Right cardiac atrium (tissue), 5 donors: ENCODE results near the gene MACROD2. TPM values are rescaled to one million over a fixed set of nuclear protein-coding genes. Genes with fewer than 3 reads are reported as not detected.
"Not testable (repeated sequence)": the region's sequence is repeated elsewhere in the genome, so short reads cannot be mapped to it uniquely, and the experiment has no call there.

Experiments
- ATAC-seq, 2 donors: fragments of 200-7000 bp; cut with Tn5 transposase; one replicate each; pipeline versions ENCODE4 v1.8.0 to v1.9.1; 2020; ENCODE audit warnings: moderate library complexity in 2 of 2, mild to moderate bottlenecking in 1 of 2
- DNase-seq, 3 donors: peaks; one replicate each; pipeline ENCODE4 v3.0.0-alpha.2; 2020
- H3K27ac ChIP-seq: one replicate; pipeline ENCODE4 v1.5.1; 2013; ENCODE audit warnings: mild to moderate bottlenecking, low read length, control low read depth, moderate library complexity
- H3K27me3 ChIP-seq: one replicate; pipeline ENCODE4 v1.6.1; 2013; ENCODE audit not compliant: control insufficient read depth, insufficient read depth
- H3K4me1 ChIP-seq: one replicate; pipeline ENCODE4 v1.6.1; 2013; ENCODE audit warnings: low read length; ENCODE audit not compliant: control insufficient read depth, insufficient read depth
- H3K4me3 ChIP-seq: one replicate; pipeline ENCODE4 v1.5.1; 2013; ENCODE audit warnings: low read length, control low read depth
- H3K9me3 ChIP-seq: one replicate; pipeline ENCODE4 v1.6.1; 2013; ENCODE audit warnings: low read length; ENCODE audit not compliant: control insufficient read depth
- WGBS: extraction: QIAGEN DNeasy Blood & Tissue Kit; methylation state at CpG from one replicate; pipeline ENCODE4 v1.1.7; 2013; 5-methylcytosine and 5-hydroxymethylcytosine counted together
- intact Hi-C, 4 donors: fragments of 100-400 bp; cut with DNase I; formaldehyde crosslinking; loops; one replicate each; pipeline versions ENCODE4 v1.11.0 to v1.14.0; 2022 to 2023
- polyA plus RNA-seq: library from polyadenylated mRNA; stranded (reverse); fragments of 200-250 nt; gene quantifications from one replicate; pipeline ENCODE4 v1.2.3, GENCODE V29; 2013
- total RNA-seq, 4 donors: library from RNA; stranded (reverse); fragmentation: NEBNext Ultra II Directional; extraction: Animal tissue kit (Norgen Biotek cat#: 25700); gene quantifications; one replicate each; pipeline ENCODE4 v1.2.1, GENCODE V29; 2021
- donor health status: healthy with polysubstance abuse.
- donor health status: DM: no; HTN: yes; CAD: no.
- donor health status: DM: no; HTN: no; CAD: no.
- donor health status: DM: no; HTN: yes; CAD: no; lungs with severe emphysema.
- donor health status: DM: yes; HTN: yes; CAD: no.

The MACROD2 gene
- total and polyA plus RNA-seq, 5 donors: 0.61 to 4.4 (median 2.4) TPM

DNA sequence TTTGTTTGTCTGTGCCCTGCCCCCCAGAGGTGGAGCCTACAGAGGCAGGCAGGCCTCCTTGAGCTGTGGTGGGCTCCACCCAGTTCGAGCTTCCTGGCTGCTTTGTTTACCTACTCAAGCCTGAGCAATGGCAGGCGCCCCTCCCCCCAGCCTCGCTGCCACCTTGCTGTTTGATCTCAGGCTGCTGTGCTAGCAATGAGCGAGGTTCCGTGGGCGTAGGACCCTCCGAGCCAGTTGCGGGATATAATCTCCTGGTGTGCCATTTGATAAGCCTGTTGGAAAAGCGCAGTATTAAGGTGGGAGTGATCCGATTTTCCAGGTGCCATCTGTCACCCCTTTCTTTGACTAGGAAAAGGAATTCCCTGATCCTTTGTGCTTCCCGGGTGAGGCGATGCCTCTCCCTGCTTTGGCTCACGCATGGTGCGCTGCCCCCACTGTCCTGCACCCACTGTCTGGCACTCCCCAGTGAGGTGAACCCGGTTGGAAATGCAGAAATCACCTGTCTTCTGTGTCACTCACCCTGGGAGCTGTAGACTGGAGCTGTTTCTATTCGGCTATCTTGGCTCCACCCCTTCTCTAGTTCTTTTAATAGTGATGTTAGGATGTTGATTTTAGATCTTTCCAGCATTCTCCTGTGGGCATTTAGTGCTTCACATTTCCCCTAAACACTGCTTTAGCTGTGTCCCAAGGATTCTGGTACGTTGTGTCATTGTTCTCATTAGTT lies 471.9 kb downstream of the MACROD2 start:
- H3K27ac ChIP-seq, DNase-seq, ATAC-seq, H3K27me3 ChIP-seq, H3K4me3 ChIP-seq, H3K9me3 ChIP-seq, H3K4me1 ChIP-seq, intact Hi-C loops: not testable (repeated sequence)
- WGBS: 89% methylated on average over 17 of the region's 17 CpGs

DNA sequence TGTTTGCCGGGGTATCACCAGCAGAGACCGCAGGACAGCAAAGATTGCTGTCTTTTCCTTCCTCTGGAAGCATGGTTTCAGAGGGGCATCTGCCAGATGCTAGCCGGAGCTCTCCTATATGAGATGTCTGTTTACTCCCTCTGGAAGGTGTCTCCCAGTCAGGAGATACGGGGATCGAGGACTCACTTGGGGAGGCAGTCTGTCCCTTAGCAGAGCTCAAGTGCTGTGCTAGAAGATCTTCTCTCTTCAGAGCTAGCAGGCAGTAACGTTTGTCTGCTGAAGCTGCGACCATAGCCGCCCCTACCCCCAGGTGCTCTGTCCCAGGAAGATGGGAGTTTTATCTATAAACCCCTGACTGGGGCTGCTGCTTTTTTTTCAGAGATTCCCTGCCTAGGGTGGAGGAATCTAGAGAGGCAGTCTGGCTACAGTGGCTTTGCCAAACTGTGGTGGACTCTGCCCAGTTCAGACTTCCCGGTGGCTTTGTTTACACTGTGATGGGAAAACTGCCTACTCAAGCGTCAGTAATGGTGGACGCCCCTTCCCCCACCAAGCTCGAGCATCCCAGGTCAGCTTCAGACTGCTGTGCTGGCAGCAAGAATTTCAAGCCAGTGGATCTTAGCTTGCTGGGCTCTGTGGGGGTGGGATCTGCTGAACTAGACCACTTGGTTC lies 475.0 kb downstream of the MACROD2 start:
- H3K27me3 ChIP-seq: no peaks in the 10 kb centered on the region
- H3K27ac ChIP-seq: no peak overlapping the region
- DNase-seq (no peak), ATAC-seq (no peak)
- H3K9me3 ChIP-seq: no peaks in the 10 kb centered on the region
- H3K4me1 ChIP-seq: no peaks in the 10 kb centered on the region
- H3K4me3 ChIP-seq: no peak overlapping the region
- whole genome bisulfite sequencing: 66% methylated on average over 12 of the region's 12 CpGs
- intact Hi-C loops: no loop called here

DNA sequence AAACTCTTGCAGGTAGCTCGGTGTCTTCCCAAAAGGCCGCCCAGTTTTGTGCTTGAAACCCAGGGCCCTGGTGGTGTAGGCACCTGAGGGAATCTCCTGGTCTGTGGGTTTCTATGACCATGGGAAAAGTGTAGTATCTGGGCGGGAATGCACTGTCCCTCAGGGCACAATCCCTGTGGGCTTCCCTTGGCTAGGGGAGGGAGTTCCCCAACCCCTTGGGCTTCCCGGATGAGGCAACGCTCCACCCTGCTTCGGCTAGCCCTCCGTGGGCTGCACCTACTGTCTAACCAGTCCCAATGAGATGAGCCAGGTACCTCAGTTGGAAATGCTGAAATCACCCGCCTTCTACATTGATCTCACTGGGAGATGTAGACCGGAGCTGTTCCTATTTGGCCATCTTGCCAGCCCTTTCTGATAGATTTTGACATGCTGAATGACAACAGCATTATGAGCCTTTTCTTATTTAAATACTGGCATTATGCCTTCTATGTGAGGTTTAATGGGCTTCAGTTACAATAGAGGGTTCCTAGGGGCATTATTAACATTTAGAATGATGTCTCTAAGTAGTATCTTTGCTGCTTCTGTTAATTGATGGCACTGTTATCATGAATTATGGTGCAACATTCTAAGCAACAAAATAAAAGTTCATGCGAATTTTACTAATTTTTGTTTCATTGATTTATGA lies 475.8 kb downstream of the MACROD2 start:
- intact Hi-C loops: no loop called here
- no peak for ATAC-seq
- WGBS: 87% methylated on average over 10 of the region's 10 CpGs

DNA sequence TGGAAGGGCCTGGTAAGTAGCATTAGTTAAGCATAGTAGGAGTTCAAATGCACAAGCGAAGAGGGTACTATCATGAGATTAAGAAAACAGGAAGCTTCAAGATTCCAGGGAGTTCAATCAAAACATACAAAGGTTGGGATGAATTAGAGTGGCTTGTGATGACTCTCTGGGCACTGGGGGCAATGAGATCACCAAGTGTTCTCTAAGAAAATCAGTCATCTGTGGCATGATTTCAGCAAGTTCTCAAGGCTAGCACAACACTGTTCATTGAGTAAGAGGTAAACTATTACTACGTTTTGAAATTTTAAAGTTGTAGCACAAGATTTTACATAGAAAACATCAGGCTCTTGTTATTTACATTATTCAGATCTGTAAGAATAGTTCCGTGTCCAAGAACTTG lies 481.8 kb downstream of the MACROD2 start:
- 67% methylated on average over 3 of the region's 3 CpGs for WGBS
- no peak overlapping the region for H3K27ac ChIP-seq
- no peak for ATAC-seq
- no peaks in the 10 kb centered on the region for H3K9me3 ChIP-seq
- H3K4me3 ChIP-seq: no peak overlapping the region
- no peaks in the 10 kb centered on the region for H3K4me1 ChIP-seq
- H3K27me3 ChIP-seq: no peaks in the 10 kb centered on the region
- DNase-seq: no peak
- intact Hi-C loops: no loop called here

More for the DNA sequence above, 475.8 kb downstream of the MACROD2 start:
- Histone ChIP-seq H3K4me1 (no peaks in the 10 kb centered on the region), H3K9me3 (no peaks in the 10 kb centered on the region), H3K27me3 (no peaks in the 10 kb centered on the region), H3K4me3 (no peak overlapping the region), H3K27ac (no peak overlapping the region)
- DNase-seq: no peak

DNA sequence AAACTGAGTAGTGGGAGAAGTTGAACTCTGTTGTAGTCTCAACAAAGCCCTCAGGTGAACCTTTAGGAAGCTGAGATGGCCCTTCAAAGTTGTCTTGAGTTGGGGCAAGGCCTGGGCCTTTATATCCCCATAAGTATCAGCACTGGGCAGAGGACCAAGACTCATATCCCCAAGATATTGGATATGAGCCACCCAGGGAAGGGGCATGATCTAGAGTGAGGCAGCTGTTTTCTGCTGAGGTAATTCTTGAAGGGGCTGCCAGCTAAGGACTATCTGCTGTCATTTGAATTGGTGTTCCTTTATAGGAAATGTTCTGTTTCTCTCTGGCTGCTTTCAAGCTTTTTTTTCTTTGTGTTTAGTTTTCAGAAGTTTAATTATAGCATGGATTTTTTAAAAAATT lies 482.8 kb downstream of the MACROD2 start:
- H3K27ac ChIP-seq: no peak overlapping the region
- H3K4me3 ChIP-seq: no peak overlapping the region
- no peaks in the 10 kb centered on the region for H3K4me1 ChIP-seq
- H3K9me3 ChIP-seq: no peaks in the 10 kb centered on the region
- DNase-seq (no peak), ATAC-seq (no peak)
- intact Hi-C loops: no loop called here
- no peaks in the 10 kb centered on the region for H3K27me3 ChIP-seq

DNA sequence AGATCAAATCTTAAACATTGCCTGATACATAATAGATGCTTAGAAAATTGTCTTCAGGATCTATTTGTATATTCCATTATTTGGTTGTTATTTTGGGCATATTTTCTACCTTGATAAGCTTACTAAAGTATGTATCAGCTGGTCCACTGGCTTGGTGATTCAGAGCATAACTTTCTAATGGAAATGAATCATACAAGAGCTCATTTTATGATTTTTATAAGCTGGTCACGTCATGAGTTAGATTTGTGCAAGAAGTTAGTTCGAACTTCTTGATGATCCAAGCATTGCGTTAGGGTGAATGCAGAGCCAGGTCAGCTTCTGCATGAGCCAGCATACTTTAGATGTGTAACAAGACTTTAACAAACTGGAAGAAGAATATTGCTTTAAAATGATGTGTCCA lies 486.5 kb downstream of the MACROD2 start:
- no peaks in the 10 kb centered on the region for H3K9me3 ChIP-seq
- intact Hi-C loops: no loop called here
- H3K4me1 ChIP-seq: no peaks in the 10 kb centered on the region
- no peak overlapping the region for H3K27ac ChIP-seq
- 92% methylated on average over 3 of the region's 3 CpGs for WGBS
- H3K27me3 ChIP-seq: no peaks in the 10 kb centered on the region
- no peak for ATAC-seq
- H3K4me3 ChIP-seq: no peak overlapping the region
- no peak for DNase-seq

DNA sequence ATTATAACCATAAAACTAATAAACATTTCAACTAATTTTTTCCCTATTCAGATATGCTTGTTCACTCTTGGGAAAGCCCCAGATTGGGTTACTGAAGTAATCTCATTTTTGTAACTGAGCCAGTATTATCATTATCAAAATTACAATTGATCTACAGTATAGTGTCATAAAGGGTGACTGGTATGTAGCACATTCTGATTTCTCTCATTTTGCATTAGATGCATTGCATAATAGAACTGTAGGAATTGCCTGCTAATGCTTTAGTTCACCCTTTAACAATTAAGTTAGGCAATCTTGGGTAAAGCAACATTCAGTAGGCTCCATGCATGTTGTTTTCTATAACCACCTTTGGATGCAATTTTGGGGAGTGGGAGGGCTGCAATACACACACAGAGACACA lies 492.9 kb downstream of the MACROD2 start:
- intact Hi-C loops: no loop called here
- no peak for ATAC-seq
- Histone ChIP-seq H3K27ac (no peak overlapping the region), H3K4me1 (no peaks in the 10 kb centered on the region), H3K4me3 (no peak overlapping the region), H3K9me3 (no peaks in the 10 kb centered on the region), H3K27me3 (no peaks in the 10 kb centered on the region)
- DNase-seq: no peak

DNA sequence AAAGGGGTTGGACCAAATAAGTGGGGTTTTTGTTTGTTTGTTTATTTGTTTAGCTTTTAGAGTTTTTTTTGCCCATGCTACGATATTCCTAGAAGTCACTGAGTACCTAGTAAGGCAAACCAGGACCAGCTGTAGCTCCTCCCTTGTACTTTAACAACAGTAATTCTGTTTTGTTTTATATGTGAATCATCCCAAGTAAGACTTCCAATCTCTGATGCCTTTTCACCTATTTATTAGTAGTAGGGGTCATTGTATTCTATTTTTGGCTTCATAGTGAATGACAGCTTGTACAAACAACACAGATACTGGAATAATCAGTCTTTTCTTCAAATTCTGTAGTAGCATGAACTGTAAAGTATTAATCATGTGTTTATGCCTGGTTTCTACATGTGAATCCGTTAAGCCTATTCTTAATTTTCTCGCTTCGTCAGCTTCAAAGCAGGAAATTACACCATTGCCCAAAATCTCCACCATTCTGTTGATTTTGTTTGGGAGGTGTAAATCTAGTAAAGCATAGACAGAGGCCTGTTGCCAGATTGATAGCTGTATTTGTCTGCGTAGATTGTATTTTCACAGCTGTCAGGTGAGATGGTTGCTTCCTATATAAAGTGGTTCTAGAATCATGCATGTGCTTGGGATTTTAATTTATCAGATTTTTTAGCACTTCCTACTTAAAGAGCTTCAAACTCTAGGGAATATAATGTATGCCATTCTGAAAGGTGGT lies 493.6 kb downstream of the MACROD2 start:
- WGBS: 81% methylated on average over 5 of the region's 5 CpGs
- DNase-seq: no peak
- ATAC-seq: peak in 1 of 2 donors; percentile 62
- Histone ChIP-seq H3K9me3 (no peaks in the 10 kb centered on the region), H3K27ac (no peak overlapping the region), H3K4me1 (no peaks in the 10 kb centered on the region), H3K4me3 (no peak overlapping the region), H3K27me3 (no peaks in the 10 kb centered on the region)
- intact Hi-C loops: no loop called here

DNA sequence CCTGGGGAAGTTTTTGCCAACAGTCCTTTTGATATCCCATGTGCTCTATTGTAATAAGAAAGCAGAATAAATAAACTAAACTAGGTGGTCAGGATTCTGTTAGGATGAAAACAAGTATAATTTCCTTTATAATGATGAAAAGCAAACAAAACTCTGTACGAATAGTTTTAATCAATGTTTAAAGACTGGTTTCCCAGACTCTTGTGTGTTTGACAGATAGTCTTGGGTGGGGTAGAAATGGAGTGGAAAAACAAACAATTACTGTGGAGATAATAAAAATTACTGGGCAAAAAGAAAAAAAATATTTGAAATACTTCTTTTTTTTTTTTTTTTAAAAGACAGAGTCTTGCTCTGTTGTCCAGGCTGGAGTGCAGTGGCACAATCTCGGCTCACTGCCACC lies 494.2 kb downstream of the MACROD2 start:
- 41% methylated on average over 2 of the region's 2 CpGs for WGBS
- Histone ChIP-seq H3K27me3 (no peaks in the 10 kb centered on the region), H3K9me3 (no peaks in the 10 kb centered on the region), H3K27ac (no peak overlapping the region), H3K4me3 (no peak overlapping the region), H3K4me1 (no peaks in the 10 kb centered on the region)
- ATAC-seq (peak in 1 of 2 donors; percentile 64), DNase-seq (no peak)
- intact Hi-C loops: no loop called here

DNA sequence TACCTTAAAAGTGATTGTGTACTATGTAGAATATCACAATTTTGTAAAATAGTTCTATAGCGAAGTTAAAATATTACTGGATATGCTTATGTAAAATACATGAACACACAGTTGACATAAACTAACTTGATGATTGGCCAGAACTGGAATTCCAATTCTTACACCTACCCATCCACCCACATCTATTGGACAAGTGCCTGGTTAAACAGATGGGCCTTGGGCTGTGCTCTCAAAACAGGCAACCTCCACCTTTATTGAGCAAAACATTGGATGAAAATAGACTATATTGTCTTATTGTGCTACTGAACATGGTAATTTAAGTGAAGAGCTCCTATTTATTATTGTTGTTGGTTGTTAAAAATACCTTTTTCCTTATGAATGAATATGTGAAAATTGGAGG lies 496.1 kb downstream of the MACROD2 start:
- DNase-seq (no peak), ATAC-seq (no peak)
- 93% methylated on average over 1 of the region's 1 CpG for WGBS
- Histone ChIP-seq H3K27me3 (no peaks in the 10 kb centered on the region), H3K9me3 (no peaks in the 10 kb centered on the region), H3K27ac (no peak overlapping the region), H3K4me1 (no peaks in the 10 kb centered on the region), H3K4me3 (no peak overlapping the region)
- intact Hi-C loops: no loop called here

DNA sequence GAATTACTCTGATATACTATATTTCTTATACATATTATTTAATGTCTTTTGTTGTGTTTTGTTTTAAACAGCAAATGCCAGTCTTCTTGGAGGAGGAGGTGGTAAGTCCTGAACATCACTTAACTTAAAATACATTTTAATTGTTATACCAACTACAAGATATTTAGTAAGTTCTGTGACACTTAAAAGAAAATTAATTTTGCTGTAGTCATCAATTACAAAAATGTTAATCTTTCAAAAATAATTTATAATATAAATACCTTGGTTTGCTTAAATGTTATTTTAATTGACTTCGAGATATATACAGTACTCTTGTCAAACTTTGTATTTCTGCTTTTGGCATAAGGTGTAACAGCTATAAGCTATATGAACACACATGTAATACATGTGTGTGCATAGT lies 498.1 kb downstream of the MACROD2 start:
- DNase-seq (no peak), ATAC-seq (no peak)
- Histone ChIP-seq H3K4me3 (no peak overlapping the region), H3K27me3 (no peaks in the 10 kb centered on the region), H3K4me1 (no peaks in the 10 kb centered on the region), H3K9me3 (no peaks in the 10 kb centered on the region), H3K27ac (no peak overlapping the region)
- intact Hi-C loops: no loop called here
- 90% methylated on average over 1 of the region's 1 CpG for WGBS
